Gastroesophageal sphincter (tissue), 3 donors: Measurements from ENCODE around the gene PSMD2.

ENCODE experiments used
- POLR2A ChIP-seq, 2 donors: fragments of 450-650 bp; IDR thresholded peaks; one replicate each; pipeline ENCODE4 v1.6.1; 2017; ENCODE audit warnings: antibody characterized with exemption in 2 of 2, mild to moderate bottlenecking in 2 of 2, moderate library complexity in 1 of 2
- TF ChIP-seq, protein P1 (sequence below), 4 experiments: fragments of 200-600 bp in 2 of 4; fragments of 450-650 bp in 2 of 4; sonication (generic) in 1 of 4; IDR thresholded peaks; one replicate each; pipeline ENCODE4 v1.5.1; 2017 to 2019; ENCODE audit warnings: antibody characterized with exemption in 4 of 4, mild to moderate bottlenecking in 2 of 4, moderate library complexity in 2 of 4

DNA sequence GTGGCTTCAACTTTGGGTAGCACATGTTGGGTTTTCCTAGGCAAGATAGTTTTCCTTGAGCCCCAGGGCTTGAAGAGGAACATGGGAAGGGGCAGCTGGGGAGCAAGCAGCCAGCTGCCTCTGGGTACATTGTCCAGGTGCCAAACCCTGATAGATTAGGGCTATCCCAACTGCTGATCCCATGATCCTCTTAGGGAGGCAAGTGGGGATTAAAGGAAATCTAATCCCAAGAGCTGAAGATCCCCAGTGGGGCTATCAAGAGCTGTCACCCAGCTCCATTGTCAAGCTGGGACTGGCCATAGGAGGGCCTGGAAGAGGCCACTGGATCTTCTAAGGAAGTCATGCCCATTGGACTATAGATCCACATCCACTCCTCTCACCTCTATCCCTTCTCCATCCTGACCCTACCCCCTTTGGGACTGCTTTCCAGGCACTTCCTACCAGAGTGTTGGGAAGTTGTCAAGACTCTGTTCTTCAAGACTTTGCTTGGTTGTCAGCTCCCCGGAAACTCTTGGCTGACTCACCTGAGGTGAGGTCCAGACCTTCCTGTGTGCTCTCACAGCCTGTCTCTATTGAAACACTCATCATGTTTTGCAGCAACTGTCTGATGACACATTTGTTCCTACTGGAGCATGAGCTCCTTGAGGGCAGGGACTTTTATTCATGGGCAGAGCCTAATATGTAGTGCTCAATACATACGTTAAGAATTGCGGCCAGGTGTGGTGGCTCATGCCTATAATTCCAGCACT, 43.6 kb upstream of the PSMD2 start:
- TF ChIP-seq, protein P1, sequence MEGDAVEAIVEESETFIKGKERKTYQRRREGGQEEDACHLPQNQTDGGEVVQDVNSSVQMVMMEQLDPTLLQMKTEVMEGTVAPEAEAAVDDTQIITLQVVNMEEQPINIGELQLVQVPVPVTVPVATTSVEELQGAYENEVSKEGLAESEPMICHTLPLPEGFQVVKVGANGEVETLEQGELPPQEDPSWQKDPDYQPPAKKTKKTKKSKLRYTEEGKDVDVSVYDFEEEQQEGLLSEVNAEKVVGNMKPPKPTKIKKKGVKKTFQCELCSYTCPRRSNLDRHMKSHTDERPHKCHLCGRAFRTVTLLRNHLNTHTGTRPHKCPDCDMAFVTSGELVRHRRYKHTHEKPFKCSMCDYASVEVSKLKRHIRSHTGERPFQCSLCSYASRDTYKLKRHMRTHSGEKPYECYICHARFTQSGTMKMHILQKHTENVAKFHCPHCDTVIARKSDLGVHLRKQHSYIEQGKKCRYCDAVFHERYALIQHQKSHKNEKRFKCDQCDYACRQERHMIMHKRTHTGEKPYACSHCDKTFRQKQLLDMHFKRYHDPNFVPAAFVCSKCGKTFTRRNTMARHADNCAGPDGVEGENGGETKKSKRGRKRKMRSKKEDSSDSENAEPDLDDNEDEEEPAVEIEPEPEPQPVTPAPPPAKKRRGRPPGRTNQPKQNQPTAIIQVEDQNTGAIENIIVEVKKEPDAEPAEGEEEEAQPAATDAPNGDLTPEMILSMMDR (IDR thresholded peaks at IDR 0.05) = no peak
- TF ChIP-seq POLR2A (IDR thresholded peaks at IDR 0.05) = no peak
